ENCODE results near the gene BMF. TPM values are rescaled to one million over a fixed set of nuclear protein-coding genes. Genes with fewer than 3 reads are reported as not detected.

The BMF gene
- total RNA-seq, 4 donors from 2014 or later: 3.7 to 7.7 (median 5.3) TPM

DNA sequence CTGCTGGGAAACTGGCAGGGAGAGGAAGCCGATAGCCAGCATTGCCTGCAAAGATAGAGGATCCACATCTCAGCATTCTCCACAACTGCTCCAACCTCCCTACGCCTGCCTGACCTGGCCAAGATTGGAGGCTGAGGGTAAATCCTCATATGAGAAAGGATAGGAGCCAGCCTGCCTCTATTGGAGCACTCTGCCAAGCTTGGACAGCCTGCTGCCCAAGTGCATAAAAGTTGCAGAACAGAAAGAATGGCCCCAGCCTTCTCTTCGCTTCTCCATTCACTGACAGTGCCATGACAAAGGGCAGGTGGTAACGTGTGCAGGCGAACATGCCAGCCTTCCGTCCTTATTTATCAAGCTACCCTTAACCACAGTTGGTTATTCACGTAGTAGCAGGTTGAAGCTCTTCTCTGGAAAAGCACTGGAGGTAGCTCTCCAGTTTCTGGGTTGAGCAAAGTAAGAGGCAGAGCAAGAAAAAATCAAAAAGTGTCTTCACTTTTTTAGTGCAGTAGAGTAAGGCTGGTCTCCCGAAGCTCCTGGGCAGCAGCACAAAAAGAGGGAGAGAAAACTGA, 4.3 kb downstream of the BMF start:
- TF ChIP-seq, protein P1, sequence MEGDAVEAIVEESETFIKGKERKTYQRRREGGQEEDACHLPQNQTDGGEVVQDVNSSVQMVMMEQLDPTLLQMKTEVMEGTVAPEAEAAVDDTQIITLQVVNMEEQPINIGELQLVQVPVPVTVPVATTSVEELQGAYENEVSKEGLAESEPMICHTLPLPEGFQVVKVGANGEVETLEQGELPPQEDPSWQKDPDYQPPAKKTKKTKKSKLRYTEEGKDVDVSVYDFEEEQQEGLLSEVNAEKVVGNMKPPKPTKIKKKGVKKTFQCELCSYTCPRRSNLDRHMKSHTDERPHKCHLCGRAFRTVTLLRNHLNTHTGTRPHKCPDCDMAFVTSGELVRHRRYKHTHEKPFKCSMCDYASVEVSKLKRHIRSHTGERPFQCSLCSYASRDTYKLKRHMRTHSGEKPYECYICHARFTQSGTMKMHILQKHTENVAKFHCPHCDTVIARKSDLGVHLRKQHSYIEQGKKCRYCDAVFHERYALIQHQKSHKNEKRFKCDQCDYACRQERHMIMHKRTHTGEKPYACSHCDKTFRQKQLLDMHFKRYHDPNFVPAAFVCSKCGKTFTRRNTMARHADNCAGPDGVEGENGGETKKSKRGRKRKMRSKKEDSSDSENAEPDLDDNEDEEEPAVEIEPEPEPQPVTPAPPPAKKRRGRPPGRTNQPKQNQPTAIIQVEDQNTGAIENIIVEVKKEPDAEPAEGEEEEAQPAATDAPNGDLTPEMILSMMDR (IDR thresholded peaks at IDR 0.05): no peak
- ATAC-seq (ENCODE audit: low FRiP score) (no peak), DNase-seq (ENCODE audit: low spot score) (no peak)

DNA sequence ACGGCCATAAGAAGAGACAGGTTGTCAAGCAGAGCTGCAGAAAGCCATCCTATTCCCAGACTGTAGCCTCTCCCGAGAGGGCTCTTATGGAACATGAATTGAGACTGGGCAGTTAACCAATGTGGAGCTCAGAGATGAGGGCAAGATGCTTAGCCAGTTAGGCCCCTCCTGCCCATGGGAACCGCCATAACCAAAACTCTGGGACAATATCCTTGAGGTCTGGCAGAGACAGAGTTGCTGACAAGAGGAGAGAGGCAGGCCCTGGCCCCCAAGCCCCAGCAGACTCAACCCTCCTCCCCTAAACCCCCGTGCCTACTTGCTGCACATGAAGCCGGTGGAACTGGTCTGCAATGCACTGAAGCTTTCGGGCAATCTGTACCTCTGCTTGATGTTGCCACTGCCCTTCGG, 4.8 kb downstream of the BMF start:
- TF ChIP-seq, protein P1 (IDR thresholded peaks at IDR 0.05): no peak
- ATAC-seq (ENCODE audit: low FRiP score) (no peak), DNase-seq (ENCODE audit: low spot score) (no peak)

DNA sequence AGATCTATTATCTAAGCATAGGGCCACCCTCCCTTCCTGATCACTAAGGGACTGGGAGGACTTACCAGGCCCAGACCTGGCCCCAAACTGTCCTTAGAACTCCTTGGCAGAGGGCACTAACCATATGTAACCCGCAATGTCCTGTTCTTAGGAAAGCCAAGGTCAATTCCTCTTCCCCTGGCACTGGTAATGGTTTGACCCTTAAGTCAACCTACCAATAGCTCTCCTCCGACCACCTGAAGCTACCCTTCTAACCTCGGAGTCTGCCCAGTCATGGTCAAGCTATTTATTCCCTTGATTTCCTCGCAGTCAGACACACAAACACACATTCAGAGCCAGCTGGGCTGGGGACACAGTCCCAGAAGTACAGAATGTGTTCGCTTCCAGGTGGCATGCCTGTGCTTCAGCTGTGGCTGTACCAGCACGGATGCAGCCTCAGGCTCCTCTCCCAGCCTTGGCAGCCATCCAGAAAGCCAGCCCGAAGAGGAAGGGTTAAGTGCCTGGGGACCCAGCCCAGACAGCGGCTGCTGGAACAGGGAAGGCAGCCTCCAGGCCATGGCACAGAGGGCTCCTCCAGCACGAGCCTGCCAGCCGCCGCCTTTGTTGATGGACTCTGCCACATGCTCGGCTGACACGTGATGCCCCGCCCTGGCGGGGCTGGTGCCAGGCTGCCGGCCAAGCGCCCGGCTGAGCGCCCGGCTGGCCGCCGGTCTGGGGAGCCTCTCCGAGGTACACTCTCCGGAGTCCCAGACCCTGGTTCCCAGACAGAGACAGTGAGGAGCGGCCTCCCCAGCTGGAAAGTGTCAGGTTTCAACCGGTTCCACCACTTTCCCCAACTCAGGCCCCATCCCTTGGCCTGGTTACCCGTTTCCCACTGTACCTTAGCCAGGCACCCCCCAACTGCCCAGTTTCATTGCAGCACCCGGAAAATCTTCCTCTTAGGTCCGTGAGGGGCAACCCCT, 5.5 kb downstream of the BMF start:
- TF ChIP-seq, protein P1 (IDR thresholded peaks at IDR 0.05): no peak
- no peak for DNase-seq (ENCODE audit: low spot score)
- ATAC-seq (ENCODE audit: low FRiP score): peak; percentile 29

DNA sequence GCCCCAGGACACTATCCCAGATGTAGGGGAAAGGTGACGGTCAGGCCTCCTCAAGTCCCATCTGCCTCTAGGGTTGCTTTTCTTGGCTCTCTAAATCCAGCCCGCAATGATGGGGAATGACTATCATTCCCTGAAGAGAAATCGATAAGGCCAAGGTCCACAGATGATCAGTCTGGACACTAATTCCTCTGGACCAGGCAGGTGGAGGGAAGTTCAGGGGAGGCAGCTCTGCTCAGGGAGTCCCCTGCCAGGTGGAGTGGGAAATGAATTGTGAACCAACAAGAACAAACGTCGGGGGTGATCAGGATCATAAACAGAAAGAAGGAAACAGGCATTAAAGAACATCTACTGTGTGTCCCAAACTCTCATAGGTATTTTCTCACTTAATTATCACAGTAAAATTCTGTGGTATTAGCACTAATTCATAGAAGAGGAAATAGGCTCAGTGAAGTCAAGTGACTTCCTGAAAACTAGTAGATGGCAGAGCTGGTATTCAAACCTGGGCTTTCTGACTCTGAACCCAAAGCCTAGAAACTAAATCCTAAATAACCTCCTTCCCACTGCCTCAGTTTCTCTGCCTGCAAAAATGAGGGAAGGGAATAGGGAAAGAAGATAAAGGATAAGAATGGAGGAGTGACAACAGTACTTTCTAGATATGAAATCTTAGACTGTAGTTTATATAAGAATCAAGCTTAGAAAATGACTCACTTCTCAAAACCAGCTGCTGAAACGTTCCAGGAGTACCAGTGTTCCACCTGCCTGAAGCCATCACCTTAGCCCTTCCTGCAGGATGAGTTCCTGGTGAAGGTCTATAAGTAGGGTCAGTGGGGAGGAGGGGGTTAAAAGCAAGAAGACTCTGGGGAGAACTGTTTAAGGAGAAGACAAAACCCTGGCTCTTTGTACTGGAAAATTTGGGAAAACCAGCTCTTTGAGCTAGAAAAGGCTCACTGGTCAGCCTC, 7.5 kb downstream of the BMF start:
- DNase-seq (ENCODE audit: low spot score) (no peak), ATAC-seq (ENCODE audit: low FRiP score) (no peak)
- TF ChIP-seq, protein P1 (IDR thresholded peaks at IDR 0.05): no peak

DNA sequence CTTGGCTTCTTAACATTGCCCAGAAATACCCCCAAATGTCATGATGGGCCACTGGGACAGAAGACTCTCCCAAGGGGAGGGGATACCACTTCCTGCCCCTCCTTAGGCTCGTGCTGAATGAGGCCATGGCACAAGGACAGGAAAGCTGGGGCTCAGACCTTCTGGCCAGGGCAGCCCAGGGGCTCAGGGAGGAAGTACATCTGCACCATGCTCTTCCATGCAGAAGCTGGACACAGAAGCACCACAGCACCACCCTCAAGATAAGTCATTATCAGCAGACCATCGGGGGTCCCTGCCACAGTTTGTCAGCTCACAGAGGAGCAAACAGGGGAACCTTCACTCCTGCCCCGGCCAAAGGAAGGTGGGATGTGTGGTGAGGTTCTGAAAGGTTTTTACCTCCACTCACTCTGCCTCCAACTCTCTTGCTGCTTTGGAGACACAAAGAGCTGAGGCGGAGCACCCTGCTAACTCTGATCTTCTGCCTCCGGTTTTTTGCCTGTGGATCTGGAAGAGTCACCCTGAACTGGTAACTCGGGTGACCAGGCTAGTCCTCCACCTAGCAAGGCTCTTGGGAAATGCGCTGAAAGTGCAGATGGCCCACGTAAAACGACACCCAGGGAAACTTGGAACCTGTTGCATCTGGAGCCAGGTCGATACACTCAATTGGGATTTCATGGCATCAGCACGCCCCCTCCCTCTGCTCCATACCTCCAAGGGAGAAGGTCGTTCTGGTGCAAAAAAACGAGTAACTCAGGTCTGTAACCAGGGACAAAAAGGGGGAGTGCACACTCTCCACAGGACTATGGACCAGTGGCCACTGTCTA, 8.3 kb downstream of the BMF start:
- TF ChIP-seq, protein P1 (IDR thresholded peaks at IDR 0.05): no peak
- DNase-seq (ENCODE audit: low spot score) (no peak), ATAC-seq (ENCODE audit: low FRiP score) (no peak)

Measured in omental fat pad (tissue), 4 donors.